ENCODE measurements around the gene CBX7. TPM values are rescaled to one million over a fixed set of nuclear protein-coding genes. Genes with fewer than 3 reads are reported as not detected.

The CBX7 gene
- total RNA-seq, 8 experiments from 2014 or later = 2.6 to 8.9 (median 4.8) TPM

- Histone ChIP-seq H3K4me3 (no peak overlapping the region), H3K4me1 (replicated peaks in 1 of 2) (peaks cover 8 to 13% of the 10 kb centered on the region in 2 donors), H3K27ac (no peak overlapping the region)
- 60 to 100% (median 81%) methylated on average over 3 to 4 of the region's 4 CpGs; no CpG with 5 or more reads in 1 of the 10 experiments for WGBS, 10 experiments
- no peak for ATAC-seq (replicated peaks in 6 of 8)
- in situ Hi-C loops (cut with MboI; ENCODE audit: low pct_unique_long_range_greater_than_20kb in 2 of 9, low sequenced_read_pairs in 9 of 9, unreplicated experiment in 9 of 9) = loop anchor here in 4 of 9 experiments (25.0 kb wide), 2 partner anchors 96 to 246 kb away; partner anchors contain the start of genes CBX6 (in 3 of the 4), APOBEC3C (in 2 of the 4) and APOBEC3D (in 2 of the 4)
These were observed 44.0 kb downstream of the CBX7 start for GRCh38 chr22:39108487-39108886.

- peaks cover 7 to 9% of the 10 kb centered on the region in 2 donors for H3K4me1 ChIP-seq (replicated peaks in 1 of 2)
- H3K27ac ChIP-seq = no peak overlapping the region
- ATAC-seq (replicated peaks in 6 of 8) = no peak
- 13 to 89% (median 40%) methylated on average over 1 to 2 of the region's 2 CpGs; no CpG with 5 or more reads in 3 of the 10 experiments for WGBS, 10 experiments
- in situ Hi-C loops (cut with MboI; ENCODE audit: low pct_unique_long_range_greater_than_20kb in 2 of 9, low sequenced_read_pairs in 9 of 9, unreplicated experiment in 9 of 9) = loop anchor here in 4 of 9 experiments (25.0 kb wide), 2 partner anchors 94 to 244 kb away; partner anchors contain the start of genes CBX6 (in 3 of the 4), APOBEC3C (in 2 of the 4) and APOBEC3D (in 2 of the 4)
- H3K4me3 ChIP-seq = no peak overlapping the region
These were observed 46.2 kb downstream of the CBX7 start for GRCh38 chr22:39106326-39106725.

GRCh38 chr22:39103431-39103830, 49.0 kb downstream of the CBX7 start:
- Histone ChIP-seq H3K27ac (no peak overlapping the region), H3K4me3 (no peak overlapping the region), H3K4me1 (replicated peaks in 1 of 2) (no peaks in the 10 kb centered on the region)
- 0 to 100% (median 85%) methylated on average over 1 to 2 of the region's 2 CpGs; no CpG with 5 or more reads in 2 of the 10 experiments for WGBS, 10 experiments
- ATAC-seq (replicated peaks in 6 of 8) = no peak
- in situ Hi-C loops (cut with MboI; ENCODE audit: low pct_unique_long_range_greater_than_20kb in 2 of 9, low sequenced_read_pairs in 9 of 9, unreplicated experiment in 9 of 9) = loop anchor here in 4 of 9 experiments (25.0 kb wide), 2 partner anchors 91 to 241 kb away; partner anchors contain the start of genes CBX6 (in 3 of the 4), APOBEC3C (in 2 of the 4) and APOBEC3D (in 2 of the 4)

- peaks cover 0 to 5% of the 10 kb centered on the region in 2 donors for H3K4me1 ChIP-seq (replicated peaks in 1 of 2)
- in situ Hi-C loops (cut with MboI; ENCODE audit: low pct_unique_long_range_greater_than_20kb in 2 of 9, low sequenced_read_pairs in 9 of 9, unreplicated experiment in 9 of 9) = loop anchor here in 4 of 9 experiments (25.0 kb wide), 2 partner anchors 89 to 239 kb away; partner anchors contain the start of genes CBX6 (in 3 of the 4), APOBEC3C (in 2 of the 4) and APOBEC3D (in 2 of the 4)
- no peak overlapping the region for H3K4me3 ChIP-seq
- WGBS, 10 experiments = 77 to 80% methylated on average over 2 to 5 of the region's 13 CpGs; no CpG with 5 or more reads in 8 of the 10 experiments
- no peak for ATAC-seq (replicated peaks in 6 of 8)
- H3K27ac ChIP-seq = no peak overlapping the region
These were observed 51.3 kb downstream of the CBX7 start for GRCh38 chr22:39101226-39101625.

- no peak for ATAC-seq (replicated peaks in 6 of 8)
- peaks cover 0 to 5% of the 10 kb centered on the region in 2 donors for H3K4me1 ChIP-seq (replicated peaks in 1 of 2)
- WGBS, 10 experiments = 53 to 100% (median 80%) methylated on average over 2 to 8 of the region's 8 CpGs; no CpG with 5 or more reads in 5 of the 10 experiments
- H3K4me3 ChIP-seq = no peak overlapping the region
- in situ Hi-C loops (cut with MboI; ENCODE audit: low pct_unique_long_range_greater_than_20kb in 2 of 9, low sequenced_read_pairs in 9 of 9, unreplicated experiment in 9 of 9) = no loop called here
- no peak overlapping the region for H3K27ac ChIP-seq
These were observed 53.9 kb downstream of the CBX7 start for GRCh38 chr22:39098576-39098975.

GRCh38 chr22:39098026-39098425, 54.5 kb downstream of the CBX7 start:
- peak in 1 of 8 experiments; percentile 11 for ATAC-seq (replicated peaks in 6 of 8)
- Histone ChIP-seq H3K27ac (no peak overlapping the region), H3K4me3 (no peak overlapping the region), H3K4me1 (replicated peaks in 1 of 2) (peaks cover 0 to 5% of the 10 kb centered on the region in 2 donors)
- in situ Hi-C loops (cut with MboI; ENCODE audit: low pct_unique_long_range_greater_than_20kb in 2 of 9, low sequenced_read_pairs in 9 of 9, unreplicated experiment in 9 of 9) = no loop called here
- 45 to 100% (median 80%) methylated on average over 1 to 5 of the region's 6 CpGs; no CpG with 5 or more reads in 1 of the 10 experiments for WGBS, 10 experiments

- Histone ChIP-seq H3K27ac (no peak within 1 kb of the TSS), H3K4me1 (replicated peaks in 1 of 2) (peaks cover 0 to 6% of the 10 kb centered on the region in 2 donors), H3K4me3 (no peak within 1 kb of the TSS)
- ATAC-seq (replicated peaks in 6 of 8) = peak in 3 of 8 experiments; percentile 16 to 58 (median 43)
- WGBS, 10 experiments = 0 to 92% (median 59%) methylated on average over 1 to 3 of the region's 9 CpGs; no CpG with 5 or more reads in 4 of the 10 experiments
- in situ Hi-C loops (cut with MboI; ENCODE audit: low pct_unique_long_range_greater_than_20kb in 2 of 9, low sequenced_read_pairs in 9 of 9, unreplicated experiment in 9 of 9) = no loop called here
These were observed 55.1 kb downstream of the CBX7 start, which contains the start of gene APOBEC3H for GRCh38 chr22:39097098-39098020. Gene APOBEC3H, plus strand, starts transcription at chr22:39097244. Its CDS starts 3,035 bp downstream, at chr22:39100279.

GRCh38 chr22:39095971-39096370, 56.5 kb downstream of the CBX7 start:
- no peak for ATAC-seq (replicated peaks in 6 of 8)
- peaks cover 0 to 14% of the 10 kb centered on the region in 2 donors for H3K4me1 ChIP-seq (replicated peaks in 1 of 2)
- in situ Hi-C loops (cut with MboI; ENCODE audit: low pct_unique_long_range_greater_than_20kb in 2 of 9, low sequenced_read_pairs in 9 of 9, unreplicated experiment in 9 of 9) = no loop called here
- no peak overlapping the region for H3K4me3 ChIP-seq
- no peak overlapping the region for H3K27ac ChIP-seq
- 50 to 100% (median 90%) methylated on average over 1 of the region's 3 CpGs; no CpG with 5 or more reads in 4 of the 10 experiments for WGBS, 10 experiments

- Histone ChIP-seq H3K4me1 (replicated peaks in 1 of 2) (peaks cover 0 to 14% of the 10 kb centered on the region in 2 donors), H3K27ac (no peak overlapping the region), H3K4me3 (no peak overlapping the region)
- 59 to 100% (median 85%) methylated on average over 1 to 9 of the region's 14 CpGs for WGBS, 10 experiments
- no peak for ATAC-seq (replicated peaks in 6 of 8)
- in situ Hi-C loops (cut with MboI; ENCODE audit: low pct_unique_long_range_greater_than_20kb in 2 of 9, low sequenced_read_pairs in 9 of 9, unreplicated experiment in 9 of 9) = no loop called here
These were observed 57.6 kb downstream of the CBX7 start for GRCh38 chr22:39094717-39095389.

GRCh38 chr22:39092111-39092862, 60.2 kb downstream of the CBX7 start:
- ATAC-seq (replicated peaks in 6 of 8) = no peak
- no peak overlapping the region for H3K27ac ChIP-seq
- 20 to 89% (median 74%) methylated on average over 1 to 6 of the region's 8 CpGs for WGBS, 10 experiments
- H3K4me3 ChIP-seq = no peak overlapping the region
- peaks cover 10 to 24% of the 10 kb centered on the region in 2 donors for H3K4me1 ChIP-seq (replicated peaks in 1 of 2)
- in situ Hi-C loops (cut with MboI; ENCODE audit: low pct_unique_long_range_greater_than_20kb in 2 of 9, low sequenced_read_pairs in 9 of 9, unreplicated experiment in 9 of 9) = no loop called here

- H3K4me3 ChIP-seq = no peak overlapping the region
- ATAC-seq (replicated peaks in 6 of 8) = no peak
- WGBS, 10 experiments = 60 to 100% (median 94%) methylated on average over 1 to 5 of the region's 23 CpGs; no CpG with 5 or more reads in 6 of the 10 experiments
- in situ Hi-C loops (cut with MboI; ENCODE audit: low pct_unique_long_range_greater_than_20kb in 2 of 9, low sequenced_read_pairs in 9 of 9, unreplicated experiment in 9 of 9) = no loop called here
- peaks cover 12 to 21% of the 10 kb centered on the region in 2 donors for H3K4me1 ChIP-seq (replicated peaks in 1 of 2)
- no peak overlapping the region for H3K27ac ChIP-seq
These were observed 61.1 kb downstream of the CBX7 start for GRCh38 chr22:39091126-39092081.

Data from motor neuron (in vitro differentiated cells).